Measurements from ENCODE around the gene WBP1L.

GRCh38 chr10:102773986-102774385 lies 30.2 kb downstream of the WBP1L start:
- no peak for TF ChIP-seq MAX (IDR thresholded peaks at IDR 0.05)
- TF ChIP-seq REST (IDR thresholded peaks at IDR 0.05): no peak

Measured in liver (tissue), 1 donor.